CD4-positive, alpha-beta T cell treated with Interleukin-17A for 1 hour (primary cell): ENCODE data around the gene PDE4B.

ENCODE experiments used
- DNase-seq: peaks from one replicate; pipeline ENCODE4 v3.0.0-alpha.2; 2020

The PDE4B gene

GRCh38 chr1:66207484-66207883 is 414.8 kb downstream of the PDE4B start:
- DNase-seq, result no peak

DNA sequence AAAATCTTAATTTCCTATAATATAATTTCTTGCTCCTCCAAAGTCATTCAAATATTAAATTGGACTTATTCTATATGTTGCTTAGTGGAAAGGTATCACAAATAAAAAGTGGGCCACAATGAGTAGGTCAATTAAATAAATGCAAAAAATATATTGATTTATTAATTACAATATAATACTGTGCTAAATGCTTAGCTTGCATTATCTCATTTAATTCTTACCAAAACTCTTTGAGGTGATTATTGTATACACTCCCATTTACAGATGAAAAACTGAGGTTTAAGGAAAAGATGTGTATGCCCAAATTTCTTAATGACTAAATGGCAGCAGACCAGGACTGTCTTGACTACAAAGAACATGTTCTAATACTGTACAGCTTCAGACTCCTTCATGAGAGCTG is 415.9 kb downstream of the PDE4B start:
- DNase-seq, result no peak

DNA sequence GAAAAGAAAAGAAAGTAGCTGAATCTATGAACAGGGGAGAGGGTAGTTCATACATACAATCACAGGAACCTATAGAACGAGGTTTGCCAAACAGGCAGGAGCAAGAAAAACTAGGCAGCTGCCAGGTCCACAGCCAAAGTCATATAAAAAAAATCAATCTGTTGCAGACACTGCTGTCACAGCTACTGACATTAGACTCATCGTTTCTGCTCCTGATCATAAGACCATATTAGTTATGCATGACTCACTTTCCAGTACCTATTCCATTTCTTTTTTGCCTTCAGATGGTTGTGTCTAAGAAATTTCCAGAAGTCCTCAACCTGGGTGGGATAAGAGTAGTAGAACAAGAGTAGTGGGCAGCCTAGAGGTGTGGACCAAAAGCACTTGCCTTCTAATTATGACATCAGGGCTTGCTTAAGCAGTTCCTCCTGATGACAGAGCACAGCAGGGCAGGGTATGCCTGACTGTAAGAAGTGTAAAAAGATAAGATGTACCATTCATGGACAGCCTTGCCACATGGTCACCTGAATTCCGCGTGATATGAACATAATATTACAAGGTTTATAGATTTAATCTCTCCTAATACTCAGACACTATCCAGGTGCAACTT is 418.0 kb downstream of the PDE4B start:
- no peak for DNase-seq

- no peak for DNase-seq
These were observed 418.8 kb downstream of the PDE4B start for GRCh38 chr1:66211521-66211920.

GRCh38 chr1:66213491-66213890 is 420.8 kb downstream of the PDE4B start:
- no peak for DNase-seq

GRCh38 chr1:66214901-66215300 is 422.2 kb downstream of the PDE4B start:
- peak; percentile 42 for DNase-seq

- no peak for DNase-seq
These were observed 424.3 kb downstream of the PDE4B start for GRCh38 chr1:66217021-66217420.

DNA sequence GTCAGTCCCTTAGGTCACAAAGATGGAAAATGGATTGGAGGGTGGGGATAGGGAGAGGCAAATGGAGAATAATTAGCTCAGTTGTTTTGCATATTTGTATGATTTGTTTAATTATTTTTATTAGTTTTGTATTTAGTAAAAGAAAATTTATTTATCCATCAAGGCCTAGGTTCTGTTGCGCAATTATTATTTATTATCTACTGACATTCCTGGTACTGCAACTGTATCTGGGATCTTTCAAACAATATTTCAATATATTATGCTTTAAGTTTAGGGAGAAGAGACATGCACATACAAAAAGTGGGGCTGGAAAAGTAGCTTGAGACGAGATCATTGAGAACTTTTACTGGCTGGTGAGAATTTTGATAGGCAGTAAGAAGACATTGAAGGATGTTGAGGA is 424.9 kb downstream of the PDE4B start:
- DNase-seq, result no peak

DNA sequence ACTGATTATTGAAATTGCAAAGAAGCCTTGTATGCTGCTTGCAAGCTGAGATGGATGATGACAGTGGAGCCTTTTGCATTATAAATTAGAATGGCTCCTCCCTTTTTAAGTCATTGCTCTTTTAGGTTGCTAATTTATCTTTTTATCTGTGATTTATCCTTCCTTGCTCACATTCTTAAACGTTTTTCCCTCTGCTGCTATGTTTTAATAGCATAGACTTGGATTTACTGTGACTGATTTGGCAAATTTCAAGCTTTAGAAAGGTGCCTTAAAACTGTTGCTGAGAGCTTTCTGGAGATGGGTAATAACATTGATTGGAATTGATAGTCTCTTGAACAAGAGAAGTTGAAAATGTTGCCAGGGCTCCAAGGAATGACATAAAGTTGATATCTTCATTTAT is 427.8 kb downstream of the PDE4B start:
- no peak for DNase-seq

GRCh38 chr1:66223681-66224080 is 431.0 kb downstream of the PDE4B start:
- DNase-seq, result no peak

- DNase-seq, result no peak
These were observed 434.3 kb downstream of the PDE4B start for GRCh38 chr1:66226985-66227384.

DNA sequence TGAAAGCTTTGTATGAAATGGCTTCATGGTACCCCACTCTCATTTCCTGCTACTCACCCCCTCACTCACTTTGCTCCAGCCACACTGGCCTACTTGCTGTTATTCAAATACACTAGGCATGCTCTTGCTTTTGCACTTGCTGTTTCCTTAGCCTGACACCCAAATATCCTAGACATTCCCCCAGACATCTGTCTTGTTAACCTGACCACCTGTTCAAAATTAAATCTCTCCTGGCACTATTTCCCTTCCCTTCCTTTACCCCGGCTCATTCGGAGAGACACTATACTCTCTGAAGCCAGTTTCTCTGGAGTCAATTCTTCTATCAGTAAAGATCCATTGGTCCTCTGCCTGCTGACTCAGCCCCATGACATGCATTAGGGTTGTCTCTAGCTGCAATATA is 435.3 kb downstream of the PDE4B start:
- DNase-seq, result no peak

GRCh38 chr1:66231217-66231616 is 438.5 kb downstream of the PDE4B start:
- no peak for DNase-seq

GRCh38 chr1:66231681-66232463 is 439.2 kb downstream of the PDE4B start:
- DNase-seq, result no peak

GRCh38 chr1:66237042-66237441 is 444.3 kb downstream of the PDE4B start:
- DNase-seq, result no peak

GRCh38 chr1:66237722-66238479 is 445.2 kb downstream of the PDE4B start:
- DNase-seq, result no peak

GRCh38 chr1:66239834-66240233 is 447.1 kb downstream of the PDE4B start:
- no peak for DNase-seq

- no peak for DNase-seq
These were observed 448.1 kb downstream of the PDE4B start for GRCh38 chr1:66240491-66241484.

DNA sequence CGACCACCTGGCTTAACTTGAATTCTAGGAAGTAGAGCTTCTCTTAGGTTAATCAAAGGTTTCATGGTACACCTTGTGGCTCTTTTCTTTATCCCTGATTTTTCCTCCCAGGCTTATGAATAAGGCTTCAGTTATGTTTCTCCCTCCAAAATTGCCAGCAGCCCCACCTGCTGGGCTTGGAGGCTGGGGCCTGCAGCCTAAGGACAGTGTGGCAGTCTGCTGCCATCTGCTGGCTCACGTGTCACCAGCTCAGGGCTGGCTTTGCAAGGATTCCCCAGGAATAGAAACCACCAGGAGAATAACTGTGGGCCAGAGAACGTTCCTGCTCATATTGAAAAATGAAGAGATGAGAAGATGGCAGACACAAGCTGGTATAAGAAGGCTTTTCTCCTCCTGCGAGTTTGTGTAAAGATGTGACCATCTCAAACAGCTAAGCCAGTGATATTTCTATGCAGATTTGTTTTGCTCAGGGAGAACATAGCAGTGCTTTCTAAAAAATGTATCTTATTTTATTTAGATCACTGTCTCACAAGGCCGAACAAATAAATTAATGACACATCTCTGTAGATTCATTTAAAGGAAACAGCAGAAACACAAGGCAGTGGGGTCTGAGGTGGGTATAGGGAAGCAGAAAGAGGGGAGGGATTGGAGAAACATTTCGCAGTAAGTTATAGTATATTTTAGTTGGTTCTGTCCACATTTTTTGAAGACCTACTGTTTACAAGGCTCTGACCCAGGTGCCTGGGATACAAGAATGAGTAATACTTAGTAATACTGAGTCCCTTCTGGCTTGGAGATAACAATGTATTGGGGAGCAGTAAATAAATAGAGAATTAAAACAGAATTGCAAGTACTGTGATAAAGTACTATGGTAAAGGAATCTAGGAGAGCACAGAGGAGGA is 450.2 kb downstream of the PDE4B start:
- peak; percentile 67 for DNase-seq

DNA sequence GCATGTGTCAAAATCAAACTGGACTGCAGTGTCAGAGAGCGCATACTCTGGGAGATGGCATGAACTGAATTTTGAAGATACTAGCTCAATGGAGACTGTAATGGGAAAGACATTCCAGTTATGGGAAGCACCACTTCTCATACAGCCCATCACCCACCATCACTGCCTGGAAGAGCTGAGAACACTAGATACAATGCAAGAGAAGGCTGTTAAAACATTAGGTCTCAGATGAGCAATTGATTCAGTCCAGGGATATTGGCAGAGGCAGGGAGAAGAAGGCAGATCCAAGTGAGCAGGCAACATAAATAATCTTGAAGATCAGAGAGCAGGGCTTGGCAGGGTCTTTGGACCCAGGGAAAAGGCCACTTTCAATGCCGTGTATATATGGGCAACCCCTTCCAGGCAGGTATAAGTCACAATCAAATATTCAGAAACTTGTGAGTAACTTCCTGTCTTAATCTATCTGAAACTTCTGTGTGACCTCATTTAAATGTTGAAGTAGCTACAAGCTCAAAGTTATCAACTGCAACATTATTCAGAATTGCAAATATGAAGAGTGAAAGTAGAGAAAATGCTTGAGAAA is 450.9 kb downstream of the PDE4B start:
- peak; percentile 16 for DNase-seq

- no peak for DNase-seq
These were observed 451.7 kb downstream of the PDE4B start for GRCh38 chr1:66244429-66244828.
